WTC11 (cell line): ENCODE results near the gene GPR137B. TPM values are rescaled to one million over a fixed set of nuclear protein-coding genes. Genes with fewer than 3 reads are reported as not detected.

Experiments
- ATAC-seq: fragments of 200-7000 bp; cut with Tn5 transposase; 2 replicates; pipeline ENCODE4 v1.10.0; 2021; ENCODE audit warnings: mild to moderate bottlenecking, moderate library complexity
- CTCF ChIA-PET: fragments of 300-600 bp; sonication (Branson Sonifier 250); formaldehyde crosslinking; loops from one replicate; lab custom pipeline; 2021; ENCODE audit warnings: antibody characterized with exemption; lab: Charles Lee
- POLR2A ChIA-PET: fragments of 350-600 bp; sonication (Branson Sonifier 250); formaldehyde crosslinking; loops from one replicate; lab custom pipeline; 2021; ENCODE audit warnings: antibody characterized with exemption; lab: Charles Lee
- DNase-seq: peaks from one replicate; pipeline ENCODE4 v3.0.0; 2021; ENCODE audit warnings: low spot score
- H3K27ac Mint-ChIP-seq: 2 replicates; pipeline ENCODE4 v1.8.0; 2021; ENCODE audit warnings: mixed read lengths
- H3K27me3 Mint-ChIP-seq: 2 replicates; pipeline ENCODE4 v1.8.0; 2021; ENCODE audit warnings: low read depth, mild to moderate bottlenecking, moderate library complexity, mixed read lengths
- H3K36me3 Mint-ChIP-seq: 2 replicates; pipeline ENCODE4 v1.8.0; 2021; ENCODE audit warnings: mixed read lengths
- H3K4me1 Mint-ChIP-seq: 2 replicates; pipeline ENCODE4 v1.8.0; 2022; ENCODE audit warnings: mixed read lengths
- H3K4me3 Mint-ChIP-seq: 2 replicates; pipeline ENCODE4 v1.8.0; 2021; ENCODE audit warnings: mild to moderate bottlenecking, moderate library complexity, mixed read lengths
- H3K9me3 Mint-ChIP-seq: 2 replicates; pipeline ENCODE4 v1.8.0; 2021; ENCODE audit warnings: mixed read lengths
- ARID4B ChIP-seq: sonication (generic); formaldehyde crosslinking; IDR thresholded peaks from 2 replicates; pipeline ENCODE4 v1.8.0; 2023; ENCODE audit warnings: missing genetic modification reagents, mild to moderate bottlenecking, borderline replicate concordance
- ATF2 ChIP-seq: sonication (generic); formaldehyde crosslinking; IDR thresholded peaks from 2 replicates; pipeline ENCODE4 v1.8.1; 2022; ENCODE audit warnings: low read depth, missing genetic modification reagents, borderline replicate concordance
- ATF3 ChIP-seq: sonication (generic); formaldehyde crosslinking; conservative IDR thresholded peaks from 2 replicates; pipeline ENCODE4 v1.8.1; 2022; ENCODE audit warnings: mild to moderate bottlenecking, missing genetic modification reagents
- CDX4 ChIP-seq: fragments of 250-450 bp; sonication (Bioruptor Pico); IDR thresholded peaks from 2 replicates; pipeline ENCODE4 v1.9.0; 2021; ENCODE audit warnings: moderate library complexity, mild to moderate bottlenecking, inconsistent platforms, borderline replicate concordance
- EMX1 ChIP-seq: fragments of 250-450 bp; sonication (Bioruptor Pico); IDR thresholded peaks from 2 replicates; pipeline ENCODE4 v1.8.0; 2021; ENCODE audit warnings: mild to moderate bottlenecking
- FOXJ3 ChIP-seq: sonication (generic); formaldehyde crosslinking; IDR thresholded peaks from 2 replicates; pipeline ENCODE4 v1.9.0; 2021; ENCODE audit warnings: missing genetic modification reagents, mild to moderate bottlenecking, borderline replicate concordance
- IRF1 ChIP-seq: sonication (generic); formaldehyde crosslinking; IDR thresholded peaks from 2 replicates; pipeline ENCODE4 v1.8.0; 2023; ENCODE audit warnings: missing genetic modification reagents
- IRF2 ChIP-seq: sonication (generic); formaldehyde crosslinking; IDR thresholded peaks from 2 replicates; pipeline ENCODE4 v1.8.0; 2022; ENCODE audit warnings: low read depth, missing genetic modification reagents, borderline replicate concordance
- MLX ChIP-seq: sonication (generic); formaldehyde crosslinking; IDR thresholded peaks from 2 replicates; pipeline ENCODE4 v1.8.1; 2023; ENCODE audit warnings: mild to moderate bottlenecking, missing genetic modification reagents, moderate library complexity
- MYBL2 ChIP-seq: sonication (generic); formaldehyde crosslinking; IDR thresholded peaks from 2 replicates; pipeline ENCODE4 v1.8.1; 2023; ENCODE audit warnings: mild to moderate bottlenecking, moderate library complexity, missing genetic modification reagents
- PRRX2 ChIP-seq: fragments of 250-450 bp; sonication (Bioruptor Pico); IDR thresholded peaks from 2 replicates; pipeline ENCODE4 v1.8.0; 2021; ENCODE audit warnings: mild to moderate bottlenecking
- RORB ChIP-seq: fragments of 250-450 bp; sonication (Bioruptor Pico); IDR thresholded peaks from 2 replicates; pipeline ENCODE4 v1.9.0; 2021; ENCODE audit warnings: mild to moderate bottlenecking
- ZNF281 ChIP-seq: sonication (generic); formaldehyde crosslinking; IDR thresholded peaks from 2 replicates; pipeline ENCODE4 v1.8.0; 2023; ENCODE audit warnings: mild to moderate bottlenecking, missing genetic modification reagents
- ZNF416 ChIP-seq: fragments of 250-450 bp; sonication (Bioruptor Pico); IDR thresholded peaks from 2 replicates; pipeline ENCODE4 v1.9.0; 2021; ENCODE audit warnings: mild to moderate bottlenecking, inconsistent platforms
- ZSCAN18 ChIP-seq: fragments of 250-450 bp; sonication (Bioruptor Pico); IDR thresholded peaks from 2 replicates; pipeline ENCODE4 v2.1.2; 2022; ENCODE audit warnings: mild to moderate bottlenecking, moderate library complexity
- total RNA-seq: library from RNA; stranded (reverse); gene quantifications from 3 replicates; pipeline ENCODE4 v1.2.3, GENCODE V29; 2021
- TF ChIP-seq, protein P1 (sequence below): sonication (generic); formaldehyde crosslinking; IDR thresholded peaks from 2 replicates; pipeline ENCODE4 v1.8.0; 2022; ENCODE audit warnings: mild to moderate bottlenecking, missing genetic modification reagents

Gene GPR137B
- total RNA-seq, 1 experiment from 2014 or later, result 6.3 TPM

DNA sequence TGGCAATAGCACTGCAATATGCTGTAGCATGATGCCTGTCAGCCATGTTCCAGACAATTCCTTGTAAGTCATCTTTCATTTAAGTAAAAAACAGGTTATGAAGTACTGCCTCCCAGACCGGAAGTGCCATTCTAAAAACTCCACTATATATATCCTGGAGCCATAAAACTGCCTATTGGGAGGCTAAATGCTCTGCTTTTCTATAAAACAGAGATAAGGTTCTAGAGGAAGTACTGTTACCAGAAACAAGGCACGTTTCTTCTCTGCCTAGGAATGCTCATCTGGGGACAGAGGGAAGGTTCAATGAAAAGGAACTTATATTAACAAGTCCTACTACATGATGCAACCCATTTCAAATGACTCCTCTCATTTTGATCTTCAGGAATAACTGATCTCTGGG is 66.8 kb downstream of the GPR137B start:
- ATAC-seq (no peak), DNase-seq (no peak)
- Mint-ChIP-seq H3K27me3 (no peaks in the 10 kb centered on the region), H3K9me3 (no peaks in the 10 kb centered on the region), H3K4me3 (no peak overlapping the region), H3K4me1 (peaks cover 12% of the 10 kb centered on the region), H3K27ac (no peak overlapping the region), H3K36me3 (peaks cover 3% of the 10 kb centered on the region; the same call in 1 of the 2 replicates)
- no peak for TF ChIP-seq RORB (CRISPR knock-in tag)
- no peak for TF ChIP-seq ARID4B
- no peak for TF ChIP-seq MLX (CRISPR knock-in tag)
- TF ChIP-seq MYBL2 (CRISPR knock-in tag), result no peak
- no peak for TF ChIP-seq CDX4 (CRISPR knock-in tag)
- POLR2A ChIA-PET, result no interaction called here
- CTCF ChIA-PET, result no interaction called here

- DNase-seq (no peak), ATAC-seq (no peak)
- ChIA-PET CTCF (no interaction called here), POLR2A (no interaction called here)
- H3K36me3 Mint-ChIP-seq, result peaks cover 3% of the 10 kb centered on the region; the same call in 1 of the 2 replicates
- H3K4me1 Mint-ChIP-seq, result peaks cover 12% of the 10 kb centered on the region
- no peaks in the 10 kb centered on the region for H3K9me3 Mint-ChIP-seq
- H3K4me3 Mint-ChIP-seq, result no peak overlapping the region
- no peak overlapping the region for H3K27ac Mint-ChIP-seq
- no peaks in the 10 kb centered on the region for H3K27me3 Mint-ChIP-seq
- TF ChIP-seq, protein P1, sequence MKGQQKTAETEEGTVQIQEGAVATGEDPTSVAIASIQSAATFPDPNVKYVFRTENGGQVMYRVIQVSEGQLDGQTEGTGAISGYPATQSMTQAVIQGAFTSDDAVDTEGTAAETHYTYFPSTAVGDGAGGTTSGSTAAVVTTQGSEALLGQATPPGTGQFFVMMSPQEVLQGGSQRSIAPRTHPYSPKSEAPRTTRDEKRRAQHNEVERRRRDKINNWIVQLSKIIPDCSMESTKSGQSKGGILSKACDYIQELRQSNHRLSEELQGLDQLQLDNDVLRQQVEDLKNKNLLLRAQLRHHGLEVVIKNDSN (CRISPR knock-in tag), result no peak
- TF ChIP-seq IRF2 (CRISPR knock-in tag) (no peak), PRRX2 (no peak), FOXJ3 (CRISPR knock-in tag) (no peak), ZNF416 (CRISPR knock-in tag) (no peak), ZNF281 (CRISPR knock-in tag) (no peak), IRF1 (no peak), ARID4B (no peak), ZSCAN18 (CRISPR knock-in tag) (no peak), ATF2 (no peak), EMX1 (no peak), ATF3 (no peak)
These were observed 67.4 kb downstream of the GPR137B start for GRCh38 chr1:236209713-236210112.
